Activated CD4-positive, CD25-positive, alpha-beta regulatory T cell treated with anti-CD3 and anti-CD28 coated beads, Interleukin-2, amount 50 U/mL, for 24 hours (primary cell): ENCODE results near the gene SMG9.

Experiments
- ATAC-seq, 2 donors: fragments of 150-1000 bp; cut with Tn5 transposase; one replicate each; pipeline ENCODE4 v1.10.0; 2021; ENCODE audit warnings: mild to moderate bottlenecking in 1 of 2, moderate library complexity in 1 of 2

The SMG9 gene

DNA sequence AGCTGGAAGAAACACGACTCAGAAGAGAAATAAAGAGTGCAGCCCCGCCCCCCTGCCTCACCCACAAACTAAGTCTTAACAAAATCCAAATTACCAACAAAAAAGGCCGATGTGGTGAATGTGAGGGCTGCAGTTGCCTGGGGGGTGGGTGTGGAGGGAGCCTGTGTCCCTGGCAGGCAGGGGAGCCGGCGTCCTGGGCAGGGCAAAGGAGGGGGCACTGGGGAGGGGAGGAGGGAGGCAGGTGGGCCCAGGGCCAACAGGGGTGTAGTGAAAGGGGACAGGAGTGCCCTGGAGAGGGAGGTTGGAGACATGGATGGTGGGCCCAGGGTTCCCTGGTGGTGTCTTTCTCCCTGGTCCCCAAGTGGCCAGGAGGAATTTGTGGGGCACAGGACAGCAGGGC lies 34.8 kb downstream of the SMG9 start:
- no peak for ATAC-seq

DNA sequence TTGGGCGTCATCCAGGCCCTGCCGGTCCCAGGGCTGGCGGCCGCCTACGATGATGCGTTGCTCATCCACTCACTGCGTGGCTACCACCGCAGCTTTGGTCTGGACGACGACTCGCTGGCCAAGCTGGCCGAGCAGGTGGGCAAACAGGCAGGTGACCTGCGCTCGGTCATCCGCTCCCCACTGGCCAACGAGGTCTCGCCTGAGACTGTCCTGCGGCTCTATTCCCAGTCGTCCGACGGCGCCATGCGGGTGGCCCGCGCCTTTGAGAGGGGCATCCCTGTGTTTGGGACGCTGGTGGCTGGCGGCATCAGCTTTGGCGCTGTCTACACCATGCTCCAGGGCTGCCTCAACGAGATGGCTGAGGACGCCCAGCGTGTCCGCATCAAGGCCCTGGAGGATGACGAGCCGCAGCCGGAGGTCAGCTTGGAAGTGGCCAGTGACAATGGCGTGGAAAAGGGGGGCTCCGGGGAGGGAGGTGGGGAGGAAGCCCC lies 35.3 kb downstream of the SMG9 start:
- ATAC-seq = no peak

GRCh38 chr19:43718627-43719377 lies 36.0 kb downstream of the SMG9 start:
- no peak for ATAC-seq

DNA sequence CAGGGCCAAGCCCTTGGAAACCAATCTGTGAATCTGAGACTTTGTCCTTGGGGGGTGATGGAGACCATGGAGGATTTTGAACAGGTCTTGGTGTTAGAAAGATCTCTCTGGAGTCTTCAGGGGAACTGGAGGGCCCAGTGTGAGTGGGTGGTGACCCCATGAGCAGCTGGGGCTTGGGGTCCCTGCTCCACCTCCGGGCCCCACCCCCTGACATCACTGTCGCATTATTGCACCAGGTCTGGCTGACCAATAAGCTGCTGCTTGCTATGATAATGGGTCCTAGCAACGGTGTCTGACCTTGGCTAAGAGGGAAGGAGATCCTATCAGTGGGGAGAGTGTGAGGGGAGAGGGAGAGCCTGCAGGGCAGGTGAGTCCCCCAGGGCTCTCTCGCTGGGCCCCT lies 39.0 kb downstream of the SMG9 start, which contains the start of gene IRGC:
IRGC (plus strand) TSS at position 301 of the 400 bp plus-strand sequence. CDS start 2,483 bp downstream, outside the sequence.
- no peak for ATAC-seq

DNA sequence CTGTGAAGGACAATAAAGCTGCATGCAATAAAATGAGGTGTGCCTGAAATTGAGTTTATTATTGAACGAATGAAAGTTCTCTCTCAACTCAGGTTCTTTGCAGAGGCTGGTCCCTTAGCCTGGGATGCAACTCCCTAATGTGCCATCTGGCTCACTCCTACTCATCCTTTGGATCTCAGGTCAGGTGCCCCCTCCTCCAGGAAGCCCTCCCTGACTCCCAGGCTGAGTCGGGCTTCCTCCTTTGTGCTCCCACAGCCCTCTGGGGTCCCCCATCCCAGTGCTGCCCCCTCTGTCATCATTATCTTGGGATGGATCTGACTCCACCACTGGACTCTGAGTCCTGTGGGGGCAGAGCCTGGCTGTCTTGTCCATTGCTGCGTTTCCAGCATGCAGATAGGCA lies 41.6 kb downstream of the SMG9 start:
- ATAC-seq = no peak

GRCh38 chr19:43711751-43712355 lies 42.9 kb downstream of the SMG9 start:
- ATAC-seq = no peak

DNA sequence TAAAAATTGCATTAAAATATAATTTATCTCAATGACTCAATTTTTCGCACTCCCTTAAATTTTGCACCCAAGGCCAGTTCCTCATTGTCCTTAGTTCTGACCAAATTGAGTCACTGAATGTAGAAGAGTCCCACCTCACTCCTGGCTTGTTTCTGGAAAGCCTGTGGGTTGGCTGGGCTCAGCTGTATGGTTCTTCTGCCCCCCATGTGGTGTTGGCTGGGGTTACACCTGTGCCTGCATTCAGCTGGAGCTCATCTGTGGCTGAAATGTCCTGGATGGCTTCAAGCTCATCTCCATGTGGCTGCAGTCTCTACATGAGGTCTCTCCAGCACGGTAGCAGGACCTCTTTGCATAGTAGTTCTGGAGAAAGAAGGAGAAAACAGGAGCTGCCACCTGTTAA lies 46.0 kb downstream of the SMG9 start:
- no peak for ATAC-seq

DNA sequence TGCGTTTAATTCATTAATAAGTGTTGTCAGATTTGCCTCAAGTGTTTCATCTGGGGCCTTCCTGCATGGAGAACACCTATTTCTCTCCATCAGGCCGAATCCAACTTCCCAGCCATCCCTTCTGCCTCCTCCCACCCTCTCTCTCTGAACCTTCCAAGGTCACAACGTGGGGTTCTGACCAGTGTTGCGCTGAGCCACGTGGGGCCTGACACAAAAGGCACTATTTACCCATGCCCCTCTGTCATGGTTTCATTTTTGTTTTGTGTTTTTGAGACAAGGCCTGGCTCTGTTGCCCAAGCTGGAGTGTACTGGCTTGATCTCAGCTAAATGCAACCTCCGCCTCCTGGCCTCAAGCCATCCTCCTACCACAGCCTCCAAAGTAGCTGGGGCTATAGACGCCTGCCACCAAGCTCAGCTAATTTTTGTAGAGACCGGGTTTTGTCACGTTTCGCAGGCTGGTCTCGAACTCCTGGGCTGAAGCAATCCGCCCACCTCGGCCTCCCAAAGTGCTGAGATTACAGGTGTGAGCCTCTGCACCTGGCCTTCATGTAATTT lies 47.5 kb downstream of the SMG9 start:
- ATAC-seq = no peak

GRCh38 chr19:43705729-43706128 lies 49.0 kb downstream of the SMG9 start:
- ATAC-seq = no peak

- ATAC-seq = no peak
These were observed 50.6 kb downstream of the SMG9 start for GRCh38 chr19:43704002-43704705.

DNA sequence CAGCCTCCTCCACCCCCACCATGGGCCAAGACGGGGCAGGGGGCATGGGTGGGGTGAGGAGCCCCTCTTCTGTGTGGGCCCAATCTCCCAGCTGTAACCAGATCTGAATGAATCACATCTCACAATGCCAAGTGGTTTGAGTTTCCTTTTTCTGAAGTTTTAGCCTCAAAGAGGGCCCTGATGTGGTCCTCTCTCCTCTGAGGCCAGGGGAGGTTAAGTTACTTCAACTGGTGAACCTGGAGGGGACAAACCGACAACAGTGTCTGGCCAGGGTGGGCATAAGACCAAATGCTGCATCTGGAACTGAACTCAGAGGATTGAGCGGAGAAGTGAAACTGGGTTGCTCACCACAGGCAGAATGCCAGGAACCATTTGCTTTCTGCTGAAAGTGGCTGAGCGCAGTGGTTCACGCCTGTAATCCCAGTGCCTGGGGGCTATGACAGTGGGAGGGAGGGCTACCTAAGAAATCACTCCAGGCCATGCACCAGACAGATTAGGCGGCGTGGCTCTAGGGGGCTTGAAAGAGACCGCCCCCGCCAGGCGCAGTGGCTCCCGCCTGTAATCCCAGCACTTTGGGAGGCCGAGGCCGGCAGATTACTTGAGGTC lies 54.3 kb downstream of the SMG9 start:
- ATAC-seq = no peak

DNA sequence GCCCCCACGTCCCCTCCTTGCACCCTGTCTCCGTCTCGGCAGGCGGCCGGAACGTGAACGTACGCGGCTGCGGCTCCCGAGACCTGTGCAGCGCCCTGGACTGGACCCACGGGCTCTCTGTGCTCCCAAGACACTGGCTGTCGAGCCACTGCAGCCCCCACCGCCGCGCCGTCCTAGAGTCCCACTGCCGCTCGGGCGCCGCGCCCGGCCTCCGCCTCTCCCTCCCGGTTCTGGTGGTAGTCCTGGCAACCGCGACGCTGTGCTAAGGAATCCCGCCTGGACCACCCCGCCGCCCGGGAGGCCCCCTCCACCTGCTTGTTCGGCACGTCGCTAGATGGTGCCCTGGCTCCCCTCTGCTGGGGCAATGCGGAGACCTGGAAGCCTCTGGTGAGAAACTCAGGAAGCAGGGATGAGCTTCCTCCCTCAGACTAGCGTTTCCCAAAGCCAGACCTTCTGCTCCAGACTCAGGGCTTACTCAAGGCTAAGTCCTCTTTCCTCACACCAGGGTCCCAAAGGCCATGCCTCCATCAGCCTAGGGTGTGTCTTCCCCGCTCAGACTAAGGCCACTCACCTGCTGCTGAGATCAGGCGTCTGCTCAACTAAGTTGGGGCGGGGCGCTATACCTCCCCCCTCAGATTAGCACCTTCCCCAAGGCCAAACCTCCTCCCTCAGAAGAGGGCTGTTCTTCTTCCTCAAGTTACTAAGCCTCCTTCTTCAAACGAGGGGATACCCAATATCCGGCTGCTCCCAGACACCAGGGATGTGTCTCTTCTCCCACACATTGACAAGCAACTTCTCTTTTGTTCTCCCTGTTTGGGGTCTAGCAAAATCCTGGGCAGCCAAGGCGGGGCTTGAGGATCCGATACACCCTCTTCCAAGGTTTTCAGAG lies 55.0 kb downstream of the SMG9 start:
- no peak for ATAC-seq

DNA sequence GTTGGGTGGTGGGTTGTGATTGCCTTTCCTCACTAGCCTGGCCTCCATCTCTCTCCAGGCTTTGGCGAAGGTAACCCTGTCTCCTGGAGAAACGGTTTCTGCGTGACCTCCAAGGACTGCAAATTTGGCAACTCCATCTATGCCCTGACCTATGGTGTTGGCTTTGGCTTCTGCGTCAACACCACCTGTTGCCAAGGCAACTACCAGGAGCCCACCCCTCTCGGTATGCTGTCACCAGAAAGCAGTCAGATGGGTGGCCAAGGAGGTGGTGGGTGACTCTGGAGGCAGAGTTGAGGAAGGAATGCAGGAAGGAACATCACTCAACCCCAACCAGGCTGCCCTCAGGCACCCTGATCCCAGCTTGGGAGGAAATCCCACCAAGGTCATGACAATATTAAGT lies 57.5 kb downstream of the SMG9 start:
- no peak for ATAC-seq

DNA sequence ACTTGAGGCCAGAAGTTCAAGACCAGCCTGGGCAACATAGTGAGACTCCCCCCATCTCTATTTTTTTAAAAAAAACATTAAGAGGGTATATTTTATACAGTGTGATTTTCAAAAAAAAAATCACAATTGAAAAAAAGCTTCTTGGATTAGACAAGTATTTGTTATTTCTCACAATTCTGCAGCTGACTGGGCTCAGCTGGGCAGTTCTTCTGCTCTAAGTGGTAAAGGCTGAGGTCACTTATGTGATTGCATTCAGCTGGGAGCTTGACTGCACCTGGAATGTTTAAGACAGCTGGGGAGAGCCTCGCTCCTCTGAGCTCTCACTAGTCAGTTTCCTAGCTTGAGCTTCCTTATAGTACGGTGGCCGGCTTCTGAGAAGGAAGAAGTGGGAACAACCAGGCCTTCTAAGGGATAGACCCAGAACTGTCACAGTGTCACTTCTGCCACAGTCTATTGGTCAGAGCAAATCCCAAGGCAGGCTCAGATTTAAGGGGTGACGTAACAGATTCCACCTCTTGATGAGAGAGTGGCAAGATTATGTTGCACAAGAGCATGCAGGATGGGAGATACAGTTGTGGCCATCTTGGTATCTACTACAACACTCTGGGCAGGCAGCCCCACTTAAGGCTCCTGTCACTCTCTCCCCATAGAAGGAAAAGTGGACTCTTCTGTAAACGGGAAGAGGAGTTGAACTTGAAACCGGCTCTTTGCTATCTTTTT lies 58.6 kb downstream of the SMG9 start:
- no peak for ATAC-seq

DNA sequence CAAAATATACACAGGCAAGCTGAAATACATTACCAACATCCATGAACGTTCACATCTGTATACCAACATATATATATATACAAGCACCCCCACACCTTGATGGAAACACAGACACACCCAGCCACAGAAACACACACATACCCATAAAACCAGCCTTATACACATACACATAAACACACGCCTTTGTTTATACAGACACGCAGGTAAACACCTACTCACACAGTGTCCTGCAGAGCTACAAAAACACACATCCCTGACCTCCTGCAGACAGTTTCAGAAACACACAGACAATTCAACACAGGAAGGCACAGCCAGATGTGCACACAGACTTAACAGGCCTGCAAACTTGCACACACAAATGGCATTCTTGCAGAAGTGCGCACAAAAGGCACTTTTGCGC lies 60.2 kb downstream of the SMG9 start:
- ATAC-seq = no peak

DNA sequence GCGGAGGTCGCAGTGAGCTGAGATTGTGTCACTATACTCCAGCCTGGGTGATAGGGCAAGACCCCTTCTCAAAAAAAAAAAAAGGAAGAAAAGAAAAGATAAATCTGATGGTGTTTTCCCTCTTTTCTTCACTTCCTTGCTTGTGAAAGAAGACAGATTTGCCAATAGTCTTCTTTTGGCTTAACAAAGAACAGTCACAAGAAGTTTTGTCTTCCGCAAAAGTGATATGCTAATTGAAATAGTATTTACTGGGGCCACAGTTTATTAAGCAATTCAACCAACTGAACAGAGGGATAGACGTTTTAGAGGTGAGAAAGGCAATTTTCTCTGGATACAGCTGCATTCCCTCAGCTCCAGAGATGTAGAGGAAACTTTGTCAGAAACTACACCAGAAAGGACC lies 61.9 kb downstream of the SMG9 start:
- ATAC-seq = no peak

GRCh38 chr19:43692385-43692784 lies 62.4 kb downstream of the SMG9 start:
- ATAC-seq = no peak

GRCh38 chr19:43691755-43692154 lies 63.0 kb downstream of the SMG9 start:
- ATAC-seq = no peak

DNA sequence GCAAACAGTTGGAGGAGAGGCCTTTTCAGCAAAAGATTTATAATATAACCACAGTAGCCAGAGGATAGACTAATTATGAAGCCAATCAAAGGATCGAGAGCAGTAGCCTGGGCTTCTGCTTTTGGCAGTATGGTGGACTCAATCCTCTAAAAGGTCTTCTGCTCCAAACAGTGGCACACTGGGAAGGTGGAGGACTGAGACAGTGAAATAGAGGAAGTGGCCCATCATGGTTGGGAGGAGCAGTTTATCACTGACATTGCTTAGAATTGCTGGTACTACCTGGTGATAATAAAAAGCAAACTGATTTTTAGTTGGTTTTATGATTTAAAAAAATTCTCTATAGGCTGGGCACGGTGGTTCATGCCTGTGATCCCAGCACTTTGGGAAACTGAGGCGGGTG lies 63.9 kb downstream of the SMG9 start:
- no peak for ATAC-seq

GRCh38 chr19:43690444-43690843 lies 64.3 kb downstream of the SMG9 start:
- no peak for ATAC-seq

DNA sequence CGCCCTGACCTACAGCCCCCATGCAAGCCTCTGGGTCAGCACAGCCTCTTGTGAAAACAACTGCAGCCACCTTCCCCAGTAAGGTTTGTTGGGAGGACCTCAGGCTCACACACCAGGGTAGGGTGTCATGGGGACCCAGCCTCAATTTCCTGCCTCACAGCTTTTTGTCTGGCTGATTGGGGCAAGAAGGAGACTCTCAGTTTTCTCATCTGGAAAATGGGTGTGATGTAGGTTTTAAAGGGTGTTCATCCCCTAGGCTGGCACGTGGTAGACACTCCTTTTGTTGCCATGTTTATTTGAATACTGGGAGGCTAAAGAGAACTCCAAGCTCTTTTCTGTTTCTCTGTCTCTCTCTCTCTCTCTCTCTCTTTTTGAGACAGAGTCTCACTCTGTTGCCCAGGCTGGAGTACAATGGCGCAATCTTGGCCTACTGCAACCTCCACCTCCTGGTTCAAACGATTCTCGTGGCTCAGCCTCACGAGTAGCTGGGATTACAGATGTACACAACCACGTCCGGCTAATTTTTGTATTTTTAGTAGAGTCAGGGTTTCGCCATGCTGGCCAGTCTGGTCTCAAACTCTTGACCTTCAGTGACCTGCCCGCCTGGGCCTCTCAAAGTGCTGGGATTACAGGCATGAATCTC lies 66.6 kb downstream of the SMG9 start:
- ATAC-seq = no peak
